NCI-H2107 (cell line): ENCODE measurements around the gene SULT1E1.
A peak's percentile ranks its signal among the peaks of the same experiment; 100 is the strongest.

Experiments
- DNase-seq: peaks from one replicate; lab custom pipeline; 2025; lab: John Stamatoyannopoulos, UW

SULT1E1 gene

GRCh38 chr4:69860052-69860451, at the start of gene SULT1E1:
SULT1E1 (minus strand) TSS chr4:69860145; CDS start chr4:69857644, 2,501 bp downstream.
- no peak for DNase-seq

- no peak for DNase-seq
These were observed 49.2 kb upstream of the SULT1E1 start for GRCh38 chr4:69909195-69909594.

GRCh38 chr4:69907151-69907550, 47.2 kb upstream of the SULT1E1 start:
- no peak for DNase-seq

GRCh38 chr4:69896530-69897116, 36.7 kb upstream of the SULT1E1 start:
- no peak for DNase-seq

GRCh38 chr4:69894721-69895120, 34.8 kb upstream of the SULT1E1 start:
- DNase-seq: no peak

GRCh38 chr4:69894186-69894585, 34.2 kb upstream of the SULT1E1 start:
- DNase-seq: no peak

GRCh38 chr4:69888336-69888735, 28.4 kb upstream of the SULT1E1 start:
- DNase-seq: no peak

- no peak for DNase-seq
These were observed 22.2 kb upstream of the SULT1E1 start for GRCh38 chr4:69882150-69882549.

GRCh38 chr4:69881173-69881773, 21.3 kb upstream of the SULT1E1 start:
- DNase-seq: no peak

- DNase-seq: no peak
These were observed 18.3 kb upstream of the SULT1E1 start for GRCh38 chr4:69878250-69878649.

GRCh38 chr4:69877453-69877852, 17.5 kb upstream of the SULT1E1 start:
- no peak for DNase-seq

- no peak for DNase-seq
These were observed 16.1 kb upstream of the SULT1E1 start for GRCh38 chr4:69876071-69876470.

GRCh38 chr4:69875576-69875975, 15.6 kb upstream of the SULT1E1 start:
- no peak for DNase-seq

- no peak for DNase-seq
These were observed 14.6 kb upstream of the SULT1E1 start for GRCh38 chr4:69874507-69874906.

- no peak for DNase-seq
These were observed 1.8 kb upstream of the SULT1E1 start for GRCh38 chr4:69861756-69862155.

GRCh38 chr4:69860521-69861298, 765 bp upstream of the SULT1E1 start:
- DNase-seq: no peak

GRCh38 chr4:69859140-69859685, 732 bp downstream of the SULT1E1 start:
- no peak for DNase-seq

- peak; percentile 2 for DNase-seq
These were observed 1.3 kb downstream of the SULT1E1 start for GRCh38 chr4:69858690-69859089.

- DNase-seq: no peak
These were observed 4.1 kb downstream of the SULT1E1 start for GRCh38 chr4:69855822-69856221.

- no peak for DNase-seq
These were observed 10.0 kb downstream of the SULT1E1 start for GRCh38 chr4:69849969-69850368.

- DNase-seq: no peak
These were observed 10.6 kb downstream of the SULT1E1 start for GRCh38 chr4:69849297-69849696.

- DNase-seq: no peak
These were observed 11.9 kb downstream of the SULT1E1 start for GRCh38 chr4:69848028-69848427.

GRCh38 chr4:69843932-69844331, 16.0 kb downstream of the SULT1E1 start:
- DNase-seq: no peak
